GM12878 (cell line): ENCODE measurements around the gene FPR1.

ENCODE experiments used
- ATF7 ChIP-seq: fragments of 450-650 bp; IDR thresholded peaks from 2 replicates; pipeline ENCODE4 v1.6.1; 2016; ENCODE audit warnings: low read depth, mild to moderate bottlenecking
- HDAC2 ChIP-seq: fragments of 200-600 bp; sonication (generic); IDR thresholded peaks from 2 replicates; pipeline ENCODE4 v1.6.1; 2017
- IRF3 ChIP-seq: fragments of 450-650 bp; IDR thresholded peaks from 2 replicates; pipeline ENCODE4 v1.6.1; 2014; ENCODE audit warnings: mild to moderate bottlenecking
- MYC ChIP-seq: IDR thresholded peaks from 2 replicates; pipeline ENCODE4 v1.6.1; 2011; ENCODE audit warnings: mild to moderate bottlenecking, low read length, moderate library complexity, inconsistent platforms; ENCODE audit not compliant: insufficient read depth, insufficient replicate concordance, insufficient read length, severe bottlenecking
- NRF1 ChIP-seq: conservative IDR thresholded peaks from 2 replicates; pipeline ENCODE4 v1.6.1; 2011; ENCODE audit warnings: mild to moderate bottlenecking, low read depth, low read length, improper control_type of control experiment
- PKNOX1 ChIP-seq: fragments of 450-650 bp; IDR thresholded peaks from 2 replicates; pipeline ENCODE4 v1.6.1; 2016; ENCODE audit warnings: mild to moderate bottlenecking
- TCF12 ChIP-seq: IDR thresholded peaks from 2 replicates; pipeline ENCODE4 v1.6.1; 2011; ENCODE audit warnings: low read depth, mild to moderate bottlenecking, low read length
- USF2 ChIP-seq: IDR thresholded peaks from 2 replicates; pipeline ENCODE4 v1.6.1; 2011; ENCODE audit warnings: low read depth, low read length, improper control_type of control experiment, borderline replicate concordance
- TF ChIP-seq, protein P1 (sequence below), 3 experiments: IDR thresholded peaks in 2 of 3; conservative IDR thresholded peaks in 1 of 3; 2 replicates each; pipeline ENCODE4 v1.5.1; 2011; ENCODE audit warnings: low read depth in 3 of 3, low read length in 3 of 3, mild to moderate bottlenecking in 3 of 3, control low read depth in 2 of 3, moderate library complexity in 2 of 3, inconsistent platforms in 1 of 3, mixed read lengths in 1 of 3; ENCODE audit not compliant: control insufficient read depth in 2 of 3, insufficient read depth in 1 of 3; ENCODE audit errors: extremely low read depth in 1 of 3
- TF ChIP-seq, protein P2 (sequence below): IDR thresholded peaks from 2 replicates; pipeline ENCODE4 v1.6.1; 2012; ENCODE audit warnings: mild to moderate bottlenecking, low read depth, low read length

- no peak for TF ChIP-seq ATF7
- no peak for TF ChIP-seq MYC
- TF ChIP-seq, protein P1, sequence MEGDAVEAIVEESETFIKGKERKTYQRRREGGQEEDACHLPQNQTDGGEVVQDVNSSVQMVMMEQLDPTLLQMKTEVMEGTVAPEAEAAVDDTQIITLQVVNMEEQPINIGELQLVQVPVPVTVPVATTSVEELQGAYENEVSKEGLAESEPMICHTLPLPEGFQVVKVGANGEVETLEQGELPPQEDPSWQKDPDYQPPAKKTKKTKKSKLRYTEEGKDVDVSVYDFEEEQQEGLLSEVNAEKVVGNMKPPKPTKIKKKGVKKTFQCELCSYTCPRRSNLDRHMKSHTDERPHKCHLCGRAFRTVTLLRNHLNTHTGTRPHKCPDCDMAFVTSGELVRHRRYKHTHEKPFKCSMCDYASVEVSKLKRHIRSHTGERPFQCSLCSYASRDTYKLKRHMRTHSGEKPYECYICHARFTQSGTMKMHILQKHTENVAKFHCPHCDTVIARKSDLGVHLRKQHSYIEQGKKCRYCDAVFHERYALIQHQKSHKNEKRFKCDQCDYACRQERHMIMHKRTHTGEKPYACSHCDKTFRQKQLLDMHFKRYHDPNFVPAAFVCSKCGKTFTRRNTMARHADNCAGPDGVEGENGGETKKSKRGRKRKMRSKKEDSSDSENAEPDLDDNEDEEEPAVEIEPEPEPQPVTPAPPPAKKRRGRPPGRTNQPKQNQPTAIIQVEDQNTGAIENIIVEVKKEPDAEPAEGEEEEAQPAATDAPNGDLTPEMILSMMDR (IDR thresholded peaks at IDR 0.05 in 2 of 3, conservative IDR thresholded peaks at IDR 0.05 in 1 of 3; ENCODE audit: control insufficient read depth in 2 of 3, extremely low read depth in 1 of 3, insufficient read depth in 1 of 3, low read depth in 3 of 3, low read length in 3 of 3) = no peak
- TF ChIP-seq TCF12 = no peak
- no peak for TF ChIP-seq PKNOX1
- no peak for TF ChIP-seq HDAC2
- TF ChIP-seq IRF3 = no peak
- TF ChIP-seq USF2 = no peak
- TF ChIP-seq, protein P2, sequence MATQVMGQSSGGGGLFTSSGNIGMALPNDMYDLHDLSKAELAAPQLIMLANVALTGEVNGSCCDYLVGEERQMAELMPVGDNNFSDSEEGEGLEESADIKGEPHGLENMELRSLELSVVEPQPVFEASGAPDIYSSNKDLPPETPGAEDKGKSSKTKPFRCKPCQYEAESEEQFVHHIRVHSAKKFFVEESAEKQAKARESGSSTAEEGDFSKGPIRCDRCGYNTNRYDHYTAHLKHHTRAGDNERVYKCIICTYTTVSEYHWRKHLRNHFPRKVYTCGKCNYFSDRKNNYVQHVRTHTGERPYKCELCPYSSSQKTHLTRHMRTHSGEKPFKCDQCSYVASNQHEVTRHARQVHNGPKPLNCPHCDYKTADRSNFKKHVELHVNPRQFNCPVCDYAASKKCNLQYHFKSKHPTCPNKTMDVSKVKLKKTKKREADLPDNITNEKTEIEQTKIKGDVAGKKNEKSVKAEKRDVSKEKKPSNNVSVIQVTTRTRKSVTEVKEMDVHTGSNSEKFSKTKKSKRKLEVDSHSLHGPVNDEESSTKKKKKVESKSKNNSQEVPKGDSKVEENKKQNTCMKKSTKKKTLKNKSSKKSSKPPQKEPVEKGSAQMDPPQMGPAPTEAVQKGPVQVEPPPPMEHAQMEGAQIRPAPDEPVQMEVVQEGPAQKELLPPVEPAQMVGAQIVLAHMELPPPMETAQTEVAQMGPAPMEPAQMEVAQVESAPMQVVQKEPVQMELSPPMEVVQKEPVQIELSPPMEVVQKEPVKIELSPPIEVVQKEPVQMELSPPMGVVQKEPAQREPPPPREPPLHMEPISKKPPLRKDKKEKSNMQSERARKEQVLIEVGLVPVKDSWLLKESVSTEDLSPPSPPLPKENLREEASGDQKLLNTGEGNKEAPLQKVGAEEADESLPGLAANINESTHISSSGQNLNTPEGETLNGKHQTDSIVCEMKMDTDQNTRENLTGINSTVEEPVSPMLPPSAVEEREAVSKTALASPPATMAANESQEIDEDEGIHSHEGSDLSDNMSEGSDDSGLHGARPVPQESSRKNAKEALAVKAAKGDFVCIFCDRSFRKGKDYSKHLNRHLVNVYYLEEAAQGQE = no peak
- no peak for TF ChIP-seq NRF1
These were observed 38.1 kb downstream of the FPR1 start for GRCh38 chr19:51713319-51714285.
